Spleen (tissue), 11 donors: ENCODE results near the gene RBM12. TPM values are rescaled to one million over a fixed set of nuclear protein-coding genes. Genes with fewer than 3 reads are reported as not detected.
A peak's percentile ranks its signal among the peaks of the same experiment; 100 is the strongest.

Experiments
- DNase-seq: peaks from one replicate; pipeline ENCODE4 v3.0.0-alpha.2; 2020
- H3K27ac ChIP-seq, 8 donors: fragments of 200-600 bp; sonication (generic) in 7 of 8; 1 replicate in 4 of 8; 2 replicates in 4 of 8; pipeline versions ENCODE4 v1.5.0 to v1.8.0; 2016 to 2021; ENCODE audit warnings: inconsistent platforms in 4 of 8, mild to moderate bottlenecking in 4 of 8, moderate library complexity in 1 of 8
- H3K27me3 ChIP-seq, 7 donors: fragments of 200-600 bp; sonication (generic) in 6 of 7; replicated peaks in 1 of 7; 1 replicate in 4 of 7; 2 replicates in 3 of 7; pipeline versions ENCODE4 v1.5.0 to v1.8.0; 2016 to 2021; ENCODE audit warnings: inconsistent platforms in 3 of 7, mild to moderate bottlenecking in 1 of 7
- H3K36me3 ChIP-seq, 6 donors: fragments of 200-600 bp; sonication (generic) in 5 of 6; 1 replicate in 4 of 6; 2 replicates in 2 of 6; pipeline versions ENCODE4 v1.5.0 to v1.8.0; 2016 to 2021; ENCODE audit warnings: inconsistent platforms in 2 of 6
- H3K4me1 ChIP-seq, 6 donors: fragments of 200-600 bp; sonication (generic) in 5 of 6; 1 replicate in 3 of 6; 2 replicates in 3 of 6; pipeline versions ENCODE4 v1.5.0 to v1.8.0; 2016 to 2021; ENCODE audit warnings: inconsistent platforms in 3 of 6
- H3K4me3 ChIP-seq, 8 donors: fragments of 200-600 bp; sonication (generic) in 7 of 8; 1 replicate in 4 of 8; 2 replicates in 4 of 8; pipeline versions ENCODE4 v1.5.0 to v1.8.0; 2016 to 2021; ENCODE audit warnings: inconsistent platforms in 4 of 8, mild to moderate bottlenecking in 4 of 8, moderate library complexity in 2 of 8
- H3K9me3 ChIP-seq, 8 donors: fragments of 200-600 bp; sonication (generic) in 7 of 8; 1 replicate in 4 of 8; 2 replicates in 4 of 8; pipeline versions ENCODE4 v1.5.0 to v1.8.0; 2016 to 2021; ENCODE audit warnings: inconsistent platforms in 4 of 8
- CTCF ChIP-seq, 11 experiments: fragments of 200-600 bp in 7 of 11; fragments of 450-650 bp in 4 of 11; sonication (generic) in 4 of 11; IDR thresholded peaks in 8 of 11; conservative IDR thresholded peaks in 3 of 11; 1 replicate in 7 of 11; 2 replicates in 4 of 11; pipeline versions ENCODE4 v1.4.0 to v1.8.0; 2016 to 2021; ENCODE audit warnings: antibody characterized with exemption in 11 of 11, inconsistent platforms in 4 of 11, mild to moderate bottlenecking in 1 of 11
- POLR2A ChIP-seq, 3 donors: fragments of 450-650 bp; IDR thresholded peaks; one replicate each; pipeline ENCODE4 v1.5.1; 2017; ENCODE audit warnings: antibody characterized with exemption in 3 of 3, mild to moderate bottlenecking in 1 of 3
- POLR2AphosphoS5 ChIP-seq, 3 donors: sonication (generic); formaldehyde crosslinking; IDR thresholded peaks; one replicate each; pipeline ENCODE4 v1.5.1; 2017; ENCODE audit warnings: antibody characterized with exemption in 3 of 3
- WGBS, 5 donors: extraction: QIAGEN DNeasy Blood & Tissue Kit in 3 of 5; methylation state at CpG; one replicate each; pipeline versions ENCODE4 v1.1.5 to v1.1.7; 2013 to 2018; 5-methylcytosine and 5-hydroxymethylcytosine counted together
- intact Hi-C: fragments of 100-400 bp; cut with DNase I; formaldehyde crosslinking; loops from one replicate; pipeline ENCODE4 v1.15.0; 2023; ENCODE audit warnings: low total_unique reads
- polyA plus RNA-seq, 3 donors: library from polyadenylated mRNA; stranded (reverse); fragments of 200-250 nt; gene quantifications; one replicate each; pipeline ENCODE4 v1.2.1, GENCODE V29; 2013
- total RNA-seq, 7 donors: library from RNA; depleted of rRNA in 3 of 7; stranded (reverse); fragments of >200 nt in 3 of 7; fragmentation: NEBNext Ultra II Directional in 4 of 7; extraction: Animal tissue kit (Norgen Biotek cat#: 25700) in 4 of 7; gene quantifications; one replicate each; pipeline versions ENCODE4 v1.1.0 to v1.2.1, GENCODE V29; 2016 to 2021
- donor health status: healthy with polysubstance abuse.
- donor health status: DM: no; HTN: no; CAD: no; lungs with moderate emphysema.
- donor health status: DM: no; HTN: no; CAD: no.
- donor health status: Bipolar disorder and iron deficiency.
- donor health status: healthy.
- donor health status: DM: no; HTN: no; CAD: no.
- donor health status: DM: yes; HTN: yes; CAD: no.

The RBM12 gene
- total and polyA plus RNA-seq, 10 donors, result 10.6 to 100 (median 51.4) TPM

- H3K27me3 ChIP-seq, result peaks cover 0 to 20% (median 0%) of the 10 kb centered on the region in 7 donors
- peaks cover 0 to 45% (median 22%) of the 10 kb centered on the region in 6 donors for H3K36me3 ChIP-seq
- H3K27ac ChIP-seq, result peak overlapping the region in 5 of 8 donors; percentile 2 to 68 (median 42)
- intact Hi-C loops, result loop anchor here (10.0 kb wide), 1 partner anchor 157 kb away; no protein-coding TSS in a partner anchor
- H3K9me3 ChIP-seq, result no peaks in the 10 kb centered on the region
- peak; percentile 1 for DNase-seq
- WGBS, 5 donors, result 93 to 97% (median 95%) methylated on average over 2 of the region's 2 CpGs
- TF ChIP-seq POLR2AphosphoS5 (IDR thresholded peaks at IDR 0.05) (no peak), POLR2A (IDR thresholded peaks at IDR 0.05) (no peak), CTCF (IDR thresholded peaks at IDR 0.05 in 8 of 11, conservative IDR thresholded peaks at IDR 0.05 in 3 of 11) (no peak)
- peaks cover 16 to 53% (median 38%) of the 10 kb centered on the region in 6 donors for H3K4me1 ChIP-seq
- no peak overlapping the region for H3K4me3 ChIP-seq
These were observed 43.1 kb downstream of the RBM12 start for GRCh38 chr20:35621560-35621946.

GRCh38 chr20:35620818-35621559 lies 43.7 kb downstream of the RBM12 start:
- no peaks in the 10 kb centered on the region for H3K9me3 ChIP-seq
- no peak for TF ChIP-seq CTCF (IDR thresholded peaks at IDR 0.05 in 8 of 11, conservative IDR thresholded peaks at IDR 0.05 in 3 of 11)
- TF ChIP-seq POLR2AphosphoS5 (IDR thresholded peaks at IDR 0.05), result peak in 2 of 3 donors; percentile 17 to 31
- intact Hi-C loops, result loop anchor here (10.0 kb wide), 1 partner anchor 156 kb away; no protein-coding TSS in a partner anchor
- no peak overlapping the region for H3K4me3 ChIP-seq
- peaks cover 0 to 20% (median 0%) of the 10 kb centered on the region in 7 donors for H3K27me3 ChIP-seq
- peak overlapping the region in 5 of 8 donors; percentile 2 to 68 (median 42) for H3K27ac ChIP-seq
- H3K36me3 ChIP-seq, result peaks cover 0 to 39% (median 16%) of the 10 kb centered on the region in 6 donors
- peaks cover 16 to 54% (median 39%) of the 10 kb centered on the region in 6 donors for H3K4me1 ChIP-seq
- WGBS, 5 donors, result 81 to 89% (median 88%) methylated on average over 8 to 11 of the region's 11 CpGs
- DNase-seq, result peak; percentile 72

GRCh38 chr20:35619196-35620095 lies 45.3 kb downstream of the RBM12 start:
- peak; percentile 94 for DNase-seq
- Histone ChIP-seq H3K4me3 (peak overlapping the region; percentile 41 to 81 (median 46)), H3K27me3 (peaks cover 0 to 20% (median 0%) of the 10 kb centered on the region in 7 donors), H3K4me1 (peaks cover 23 to 64% (median 47%) of the 10 kb centered on the region in 6 donors), H3K9me3 (no peaks in the 10 kb centered on the region), H3K27ac (peak overlapping the region in 5 of 8 donors; percentile 21 to 96 (median 51)), H3K36me3 (peaks cover 0 to 24% (median under 1%) of the 10 kb centered on the region in 6 donors)
- intact Hi-C loops, result loop anchor here (5.0 to 10.0 kb wide), 3 partner anchors 43 to 155 kb away; partner anchors contain the start of genes CPNE1, ERGIC3 and RBM12
- 4 to 17% (median 5%) methylated on average over 12 to 49 of the region's 49 CpGs for WGBS, 5 donors
- TF ChIP-seq POLR2AphosphoS5 (IDR thresholded peaks at IDR 0.05), result peak; percentile 66 to 87 (median 74)
- peak in 9 of 11 experiments; percentile 26 to 64 (median 51) for TF ChIP-seq CTCF (IDR thresholded peaks at IDR 0.05 in 8 of 11, conservative IDR thresholded peaks at IDR 0.05 in 3 of 11)
- no peak for TF ChIP-seq POLR2A (IDR thresholded peaks at IDR 0.05)
